Vagina (tissue), 2 donors: ENCODE data around the gene SIAH1. TPM values are rescaled to one million over a fixed set of nuclear protein-coding genes. Genes with fewer than 3 reads are reported as not detected.

Source experiments
- DNase-seq, 2 donors: peaks; one replicate each; pipeline ENCODE4 v3.0.0-alpha.2; 2017; ENCODE audit errors: extremely low spot score in 2 of 2
- H3K27ac ChIP-seq: fragments of 200-600 bp; sonication (generic); one replicate; pipeline ENCODE4 v1.5.1; 2019
- H3K27me3 ChIP-seq: fragments of 200-600 bp; sonication (generic); one replicate; pipeline ENCODE4 v1.5.1; 2019
- H3K36me3 ChIP-seq, 2 donors: fragments of 200-600 bp; sonication (generic); one replicate each; pipeline ENCODE4 v1.5.1; 2017 to 2019
- H3K4me1 ChIP-seq: fragments of 200-600 bp; sonication (generic); one replicate; pipeline ENCODE4 v1.5.1; 2019
- H3K4me3 ChIP-seq, 2 donors: fragments of 200-600 bp; sonication (generic); 1 replicate in 1 of 2; 2 replicates in 1 of 2; pipeline ENCODE4 v1.5.1; 2016 to 2019
- H3K9me3 ChIP-seq: fragments of 200-600 bp; sonication (generic); one replicate; pipeline ENCODE4 v1.5.1; 2019
- CTCF ChIP-seq, 3 experiments: fragments of 450-650 bp in 2 of 3; fragments of 200-600 bp in 1 of 3; sonication (generic) in 1 of 3; IDR thresholded peaks; one replicate each; pipeline ENCODE4 v1.5.1; 2017 to 2019; ENCODE audit warnings: antibody characterized with exemption in 3 of 3, mild to moderate bottlenecking in 2 of 3, moderate library complexity in 2 of 3
- POLR2A ChIP-seq, 2 donors: fragments of 450-650 bp; IDR thresholded peaks; one replicate each; pipeline ENCODE4 v1.6.1; 2017; ENCODE audit warnings: antibody characterized with exemption in 2 of 2, mild to moderate bottlenecking in 2 of 2, moderate library complexity in 2 of 2
- POLR2AphosphoS5 ChIP-seq, 2 donors: sonication (generic); formaldehyde crosslinking; IDR thresholded peaks; one replicate each; pipeline ENCODE4 v1.9.0; 2017; ENCODE audit warnings: antibody characterized with exemption in 2 of 2, mild to moderate bottlenecking in 2 of 2, low read depth in 1 of 2; ENCODE audit not compliant: insufficient read depth in 1 of 2
- intact Hi-C: fragments of 100-400 bp; cut with DNase I; formaldehyde crosslinking; loops from one replicate; pipeline ENCODE4 v1.15.1; 2023
- total RNA-seq: library from RNA; depleted of rRNA; stranded (reverse); fragments of >200 nt; gene quantifications from one replicate; pipeline ENCODE4 v1.2.3, GENCODE V29; 2016

Gene SIAH1
- total RNA-seq, result 26.8 TPM

- H3K36me3 ChIP-seq, result no peaks in the 10 kb centered on the region
- DNase-seq, result no peak
- peak within 1 kb of the TSS; percentile 99 for H3K27ac ChIP-seq
- H3K27me3 ChIP-seq, result no peaks in the 10 kb centered on the region
- TF ChIP-seq POLR2AphosphoS5 (IDR thresholded peaks at IDR 0.05; ENCODE audit: insufficient read depth in 1 of 2, low read depth in 1 of 2) (peak in 1 of 2 donors; percentile 68), CTCF (IDR thresholded peaks at IDR 0.05) (no peak), POLR2A (IDR thresholded peaks at IDR 0.05) (peak; percentile 69 to 88)
- H3K4me3 ChIP-seq, result peak within 1 kb of the TSS; percentile 94 to 96
- H3K4me1 ChIP-seq, result peaks cover 40% of the 10 kb centered on the region
- no peaks in the 10 kb centered on the region for H3K9me3 ChIP-seq
- intact Hi-C loops, result loop anchor here (10.0 kb wide), 2 partner anchors 149 to 219 kb away; no protein-coding TSS in a partner anchor
Measured at GRCh38 chr16:48385253-48386150, at the start of gene SIAH1. Gene SIAH1, minus strand, starts transcription at chr16:48385413. Its CDS starts 22,985 bp downstream, at chr16:48362428.

- Histone ChIP-seq H3K27me3 (no peaks in the 10 kb centered on the region), H3K4me1 (no peaks in the 10 kb centered on the region), H3K36me3 (no peaks in the 10 kb centered on the region), H3K4me3 (no peak overlapping the region), H3K9me3 (no peaks in the 10 kb centered on the region), H3K27ac (no peak overlapping the region)
- TF ChIP-seq POLR2A (IDR thresholded peaks at IDR 0.05) (no peak), CTCF (IDR thresholded peaks at IDR 0.05) (no peak), POLR2AphosphoS5 (IDR thresholded peaks at IDR 0.05; ENCODE audit: insufficient read depth in 1 of 2, low read depth in 1 of 2) (no peak)
- DNase-seq, result no peak
- intact Hi-C loops, result no loop called here
Measured at GRCh38 chr16:48434653-48435317, 49.6 kb upstream of the SIAH1 start.

- H3K4me1 ChIP-seq, result no peaks in the 10 kb centered on the region
- no peaks in the 10 kb centered on the region for H3K9me3 ChIP-seq
- H3K27ac ChIP-seq, result no peak overlapping the region
- intact Hi-C loops, result no loop called here
- DNase-seq, result no peak
- TF ChIP-seq CTCF (IDR thresholded peaks at IDR 0.05) (no peak), POLR2AphosphoS5 (IDR thresholded peaks at IDR 0.05; ENCODE audit: insufficient read depth in 1 of 2, low read depth in 1 of 2) (no peak), POLR2A (IDR thresholded peaks at IDR 0.05) (no peak)
- H3K36me3 ChIP-seq, result no peaks in the 10 kb centered on the region
- H3K27me3 ChIP-seq, result no peaks in the 10 kb centered on the region
- no peak overlapping the region for H3K4me3 ChIP-seq
Measured at GRCh38 chr16:48433850-48434530, 48.8 kb upstream of the SIAH1 start.

GRCh38 chr16:48433116-48433849 lies 48.1 kb upstream of the SIAH1 start:
- no peaks in the 10 kb centered on the region for H3K9me3 ChIP-seq
- TF ChIP-seq POLR2A (IDR thresholded peaks at IDR 0.05) (no peak), CTCF (IDR thresholded peaks at IDR 0.05) (no peak), POLR2AphosphoS5 (IDR thresholded peaks at IDR 0.05; ENCODE audit: insufficient read depth in 1 of 2, low read depth in 1 of 2) (no peak)
- H3K4me3 ChIP-seq, result no peak overlapping the region
- DNase-seq, result no peak
- H3K36me3 ChIP-seq, result no peaks in the 10 kb centered on the region
- intact Hi-C loops, result no loop called here
- no peak overlapping the region for H3K27ac ChIP-seq
- H3K27me3 ChIP-seq, result no peaks in the 10 kb centered on the region
- no peaks in the 10 kb centered on the region for H3K4me1 ChIP-seq
